HUES64 (cell line): ENCODE results near the gene INF2.

Experiments
- H3K27ac ChIP-seq: 2 replicates; pipeline ENCODE4 v1.7.0; 2013; ENCODE audit warnings: low read depth, low read length, inconsistent platforms
- H3K27me3 ChIP-seq: 2 replicates; pipeline ENCODE4 v1.6.1; 2013; ENCODE audit warnings: mild to moderate bottlenecking, low read length; ENCODE audit not compliant: insufficient read depth
- H3K36me3 ChIP-seq: 2 replicates; pipeline ENCODE4 v1.6.1; 2013; ENCODE audit warnings: mild to moderate bottlenecking, low read length; ENCODE audit not compliant: insufficient read depth
- H3K4me1 ChIP-seq: 2 replicates; pipeline ENCODE4 v1.6.1; 2013; ENCODE audit warnings: mild to moderate bottlenecking, low read length, moderate library complexity; ENCODE audit not compliant: insufficient read depth
- H3K4me3 ChIP-seq: 2 replicates; pipeline ENCODE4 v1.5.1; 2013; ENCODE audit warnings: mild to moderate bottlenecking, low read length, moderate library complexity
- H3K9ac ChIP-seq: 2 replicates; pipeline ENCODE4 v1.6.1; 2013; ENCODE audit warnings: mild to moderate bottlenecking, low read depth, low read length
- H3K9me3 ChIP-seq: 2 replicates; pipeline ENCODE4 v1.6.1; 2013; ENCODE audit warnings: low read depth, low read length; ENCODE audit not compliant: insufficient read depth
- WGBS: fragments of 150-250, 120-280 bp; methylation state at CpG from one replicate; pipeline ENCODE4 v1.1.7; 2013; ENCODE audit warnings: missing lambda C conversion rate; 5-methylcytosine and 5-hydroxymethylcytosine counted together

The INF2 gene

GRCh38 chr14:104757681-104758392 is 68.4 kb downstream of the INF2 start:
- peaks cover 52% of the 10 kb centered on the region for H3K36me3 ChIP-seq
- 95% methylated on average over 19 of the region's 19 CpGs for whole genome bisulfite sequencing

GRCh38 chr14:104758981-104759969 is 69.9 kb downstream of the INF2 start:
- Histone ChIP-seq H3K27ac (no peak overlapping the region), H3K27me3 (no peaks in the 10 kb centered on the region), H3K4me3 (no peak overlapping the region), H3K4me1 (peaks cover under 1% of the 10 kb centered on the region; the same call in 1 of the 2 replicates), H3K9me3 (no peaks in the 10 kb centered on the region), H3K36me3 (peaks cover 52% of the 10 kb centered on the region), H3K9ac (no peak overlapping the region)
- WGBS, result 95% methylated on average over 28 of the region's 30 CpGs

More at GRCh38 chr14:104757681-104758392, 68.4 kb downstream of the INF2 start:
- no peak overlapping the region for H3K4me3 ChIP-seq
- H3K9ac ChIP-seq, result no peak overlapping the region
- peaks cover 5% of the 10 kb centered on the region; the same call in 1 of the 2 replicates for H3K4me1 ChIP-seq
- no peaks in the 10 kb centered on the region for H3K27me3 ChIP-seq
- no peaks in the 10 kb centered on the region for H3K9me3 ChIP-seq
- no peak overlapping the region for H3K27ac ChIP-seq

GRCh38 chr14:104765517-104765916 is 76.1 kb downstream of the INF2 start:
- H3K4me3 ChIP-seq, result no peak overlapping the region
- H3K27ac ChIP-seq, result no peak overlapping the region
- WGBS, result 96% methylated on average over 3 of the region's 3 CpGs
- H3K36me3 ChIP-seq, result peaks cover 12% of the 10 kb centered on the region
- H3K9ac ChIP-seq, result no peak overlapping the region
- no peaks in the 10 kb centered on the region for H3K27me3 ChIP-seq
- no peaks in the 10 kb centered on the region for H3K9me3 ChIP-seq
- H3K4me1 ChIP-seq, result peaks cover 5% of the 10 kb centered on the region; the same call in 1 of the 2 replicates

- peaks cover 18% of the 10 kb centered on the region for H3K36me3 ChIP-seq
- peak overlapping the region; percentile 31 for H3K4me3 ChIP-seq
- H3K9ac ChIP-seq, result no peak overlapping the region
- H3K27me3 ChIP-seq, result no peaks in the 10 kb centered on the region
- H3K27ac ChIP-seq, result no peak overlapping the region; the same call in 1 of the 2 replicates
- H3K4me1 ChIP-seq, result peaks cover 5% of the 10 kb centered on the region; the same call in 1 of the 2 replicates
- WGBS, result 96% methylated on average over 2 of the region's 4 CpGs
- 0 out of 2 replicates have a peak, but pooled peaks cover 3% of the 10 kb centered on the region for H3K9me3 ChIP-seq
Observed at GRCh38 chr14:104766256-104766862, 76.9 kb downstream of the INF2 start.

- no peaks in the 10 kb centered on the region for H3K27me3 ChIP-seq
- H3K4me3 ChIP-seq, result peak overlapping the region; percentile 31
- H3K4me1 ChIP-seq, result peaks cover 5% of the 10 kb centered on the region; the same call in 1 of the 2 replicates
- H3K36me3 ChIP-seq, result peaks cover 20% of the 10 kb centered on the region
- H3K27ac ChIP-seq, result no peak overlapping the region
- H3K9me3 ChIP-seq, result 0 out of 2 replicates have a peak, but pooled peaks cover 3% of the 10 kb centered on the region
- H3K9ac ChIP-seq, result no peak overlapping the region
- WGBS, result 94% methylated on average over 14 of the region's 15 CpGs
Observed at GRCh38 chr14:104766863-104767633, 77.6 kb downstream of the INF2 start.

- Histone ChIP-seq H3K36me3 (peaks cover 21% of the 10 kb centered on the region), H3K4me1 (peaks cover 5% of the 10 kb centered on the region; the same call in 1 of the 2 replicates), H3K27ac (no peak overlapping the region), H3K27me3 (no peaks in the 10 kb centered on the region), H3K9ac (no peak overlapping the region), H3K4me3 (no peak overlapping the region), H3K9me3 (0 out of 2 replicates have a peak, but pooled peaks cover 3% of the 10 kb centered on the region)
- WGBS, result 89% methylated on average over 5 of the region's 5 CpGs
Observed at GRCh38 chr14:104767634-104767918, 78.2 kb downstream of the INF2 start.

GRCh38 chr14:104768437-104769323 is 79.3 kb downstream of the INF2 start:
- peak overlapping the region; percentile 29; the same call in 1 of the 2 replicates for H3K9ac ChIP-seq
- peaks cover 29% of the 10 kb centered on the region for H3K36me3 ChIP-seq
- peak overlapping the region; percentile 24; the same call in 1 of the 2 replicates for H3K4me3 ChIP-seq
- peaks cover 5% of the 10 kb centered on the region; the same call in 1 of the 2 replicates for H3K4me1 ChIP-seq
- H3K27ac ChIP-seq, result no peak overlapping the region
- WGBS, result 23% methylated on average over 25 of the region's 25 CpGs
- H3K9me3 ChIP-seq, result 0 out of 2 replicates have a peak, but pooled peaks cover 3% of the 10 kb centered on the region
- no peaks in the 10 kb centered on the region for H3K27me3 ChIP-seq

- H3K27ac ChIP-seq, result no peak overlapping the region
- no peak overlapping the region for H3K9ac ChIP-seq
- H3K27me3 ChIP-seq, result no peaks in the 10 kb centered on the region
- H3K9me3 ChIP-seq, result 0 out of 2 replicates have a peak, but pooled peaks cover 3% of the 10 kb centered on the region
- peaks cover 30% of the 10 kb centered on the region for H3K36me3 ChIP-seq
- no peak overlapping the region for H3K4me3 ChIP-seq
- H3K4me1 ChIP-seq, result peaks cover 5% of the 10 kb centered on the region; the same call in 1 of the 2 replicates
- 89% methylated on average over 18 of the region's 18 CpGs for WGBS
Observed at GRCh38 chr14:104769324-104770071, 80.1 kb downstream of the INF2 start.

GRCh38 chr14:104770072-104770579 is 80.7 kb downstream of the INF2 start:
- WGBS, result 93% methylated on average over 24 of the region's 24 CpGs
- Histone ChIP-seq H3K4me1 (peaks cover 5% of the 10 kb centered on the region; the same call in 1 of the 2 replicates), H3K27ac (no peak overlapping the region), H3K27me3 (no peaks in the 10 kb centered on the region), H3K36me3 (peaks cover 35% of the 10 kb centered on the region), H3K9me3 (0 out of 2 replicates have a peak, but pooled peaks cover 3% of the 10 kb centered on the region), H3K9ac (no peak overlapping the region), H3K4me3 (no peak overlapping the region)
